GM12878 (cell line): Measurements from ENCODE around the gene KRTAP5-6. TPM values are rescaled to one million over a fixed set of nuclear protein-coding genes. Genes with fewer than 3 reads are reported as not detected.

Experiments
- EGR1 ChIP-seq, 2 experiments: IDR thresholded peaks; 1 replicate in 1 of 2; 2 replicates in 1 of 2; pipeline ENCODE4 v1.6.1; 2011 to 2012; ENCODE audit warnings: low read depth in 2 of 2, low read length in 2 of 2, borderline replicate concordance in 1 of 2, mild to moderate bottlenecking in 1 of 2, moderate library complexity in 1 of 2
- MEF2B ChIP-seq: fragments of 450-650 bp; IDR thresholded peaks from 2 replicates; pipeline ENCODE4 v1.6.1; 2018; ENCODE audit warnings: mild to moderate bottlenecking, moderate library complexity; ENCODE audit not compliant: partially characterized antibody, poor library complexity, severe bottlenecking
- MYB ChIP-seq: fragments of 150-350 bp; IDR thresholded peaks from 2 replicates; pipeline ENCODE4 v1.6.1; 2014; ENCODE audit warnings: mild to moderate bottlenecking, low read depth, low read length, borderline replicate concordance
- NBN ChIP-seq: fragments of 450-650 bp; IDR thresholded peaks from 2 replicates; pipeline ENCODE4 v1.6.1; 2016
- RB1 ChIP-seq: fragments of 450-650 bp; formaldehyde crosslinking; IDR thresholded peaks from 2 replicates; pipeline ENCODE4 v1.6.1; 2017; ENCODE audit warnings: mild to moderate bottlenecking, borderline replicate concordance
- RUNX3 ChIP-seq: IDR thresholded peaks from 2 replicates; pipeline ENCODE4 v1.6.1; 2012; ENCODE audit warnings: low read length, inconsistent platforms
- SMARCA5 ChIP-seq: fragments of 450-650 bp; IDR thresholded peaks from 2 replicates; pipeline ENCODE4 v1.6.1; 2017; ENCODE audit warnings: mild to moderate bottlenecking
- polyA plus RNA-seq, 11 experiments: library from polyadenylated mRNA; depleted of rRNA in 4 of 11; unstranded in 6 of 11; stranded (reverse) in 5 of 11; fragments of >200 nt; fragmentation: Nextera tagmentation in 4 of 11; fragmentation: Illumina TruSeq in 1 of 11; extraction: Ambion mirVana in 4 of 11; extraction: Trizol in 1 of 11; gene quantifications; 1 replicate in 1 of 11; 2 replicates in 10 of 11; pipeline versions ENCODE4 v1.2.1 to v1.2.3, GENCODE V29; 2011 to 2016; ENCODE audit warnings: inconsistent platforms in 2 of 11, missing spikeins in 2 of 11, low read depth in 1 of 11
- total RNA-seq, 4 experiments: library from RNA; depleted of rRNA in 3 of 4; stranded (reverse); fragments of >200 nt in 3 of 4; fragmentation: Illumina TruSeq in 1 of 4; extraction: Trizol in 1 of 4; gene quantifications; 2 replicates each; pipeline versions ENCODE4 v1.2.1 to v1.2.3, GENCODE V29; 2013 to 2021
- TF ChIP-seq, protein P1 (sequence below): IDR thresholded peaks from 2 replicates; pipeline ENCODE4 v1.6.1; 2012; ENCODE audit warnings: low read length, inconsistent platforms
- TF ChIP-seq, protein P2 (sequence below): fragments of 450-650 bp; formaldehyde crosslinking; IDR thresholded peaks from 2 replicates; pipeline ENCODE4 v1.4.0; 2022; ENCODE audit warnings: mild to moderate bottlenecking, moderate library complexity

The KRTAP5-6 gene
- total and polyA plus RNA-seq, 10 of the 15 experiments (the other 5 are each of a cell fraction or from before 2014, with no cell fraction given), result not detected

DNA sequence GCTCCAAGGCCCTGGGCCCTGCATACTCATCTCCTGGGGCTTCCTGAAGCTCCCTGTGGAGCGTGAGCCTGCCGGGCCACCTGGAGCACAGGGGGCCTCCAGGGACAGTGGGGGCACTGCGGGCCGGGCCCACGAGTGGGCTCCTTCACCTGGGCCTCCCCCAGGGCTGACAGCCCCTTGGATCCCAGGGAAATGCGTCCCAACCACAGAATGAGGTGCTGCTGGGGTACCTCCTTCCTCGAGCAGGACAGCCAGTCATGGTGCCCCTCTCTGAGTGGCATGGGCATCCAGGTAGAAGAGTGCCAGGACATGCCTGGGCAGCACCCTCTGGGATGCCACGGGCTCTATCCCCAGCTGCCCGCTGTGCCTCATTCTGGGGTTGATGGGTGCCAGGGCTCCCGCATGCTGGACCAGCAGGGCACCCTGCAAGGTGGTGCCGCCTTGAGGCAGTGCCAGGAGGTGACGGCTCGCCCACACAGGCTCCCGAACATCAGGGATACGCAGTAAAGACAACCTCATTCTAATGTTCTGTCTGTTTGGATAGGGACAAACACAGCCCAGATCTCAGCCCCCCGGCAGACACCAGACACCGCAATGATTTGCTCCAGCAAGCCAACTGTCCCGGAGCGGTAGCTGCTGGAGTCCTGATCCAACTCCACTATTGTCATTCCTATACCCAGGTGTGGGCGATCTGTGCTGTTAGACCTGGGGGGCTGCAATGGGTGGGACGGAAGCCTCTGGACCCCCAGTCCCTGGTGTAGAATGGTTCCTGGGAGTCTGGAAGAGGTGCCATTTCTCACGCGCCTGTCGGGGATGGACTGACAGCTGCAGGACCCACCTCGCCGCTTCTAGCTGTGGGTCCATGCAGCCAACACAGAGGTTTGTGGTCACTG lies 41.6 kb upstream of the KRTAP5-6 start (continued):
- TF ChIP-seq, protein P1, sequence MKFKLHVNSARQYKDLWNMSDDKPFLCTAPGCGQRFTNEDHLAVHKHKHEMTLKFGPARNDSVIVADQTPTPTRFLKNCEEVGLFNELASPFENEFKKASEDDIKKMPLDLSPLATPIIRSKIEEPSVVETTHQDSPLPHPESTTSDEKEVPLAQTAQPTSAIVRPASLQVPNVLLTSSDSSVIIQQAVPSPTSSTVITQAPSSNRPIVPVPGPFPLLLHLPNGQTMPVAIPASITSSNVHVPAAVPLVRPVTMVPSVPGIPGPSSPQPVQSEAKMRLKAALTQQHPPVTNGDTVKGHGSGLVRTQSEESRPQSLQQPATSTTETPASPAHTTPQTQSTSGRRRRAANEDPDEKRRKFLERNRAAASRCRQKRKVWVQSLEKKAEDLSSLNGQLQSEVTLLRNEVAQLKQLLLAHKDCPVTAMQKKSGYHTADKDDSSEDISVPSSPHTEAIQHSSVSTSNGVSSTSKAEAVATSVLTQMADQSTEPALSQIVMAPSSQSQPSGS, result no peak
- TF ChIP-seq EGR1 (IDR thresholded peaks at IDR 0.05; ENCODE audit: borderline replicate concordance in 1 of 2, low read depth in 2 of 2, low read length in 2 of 2) (no peak), SMARCA5 (no peak), MEF2B (no peak), RUNX3 (no peak), RB1 (no peak), NBN (no peak), MYB (no peak)
- TF ChIP-seq, protein P2, sequence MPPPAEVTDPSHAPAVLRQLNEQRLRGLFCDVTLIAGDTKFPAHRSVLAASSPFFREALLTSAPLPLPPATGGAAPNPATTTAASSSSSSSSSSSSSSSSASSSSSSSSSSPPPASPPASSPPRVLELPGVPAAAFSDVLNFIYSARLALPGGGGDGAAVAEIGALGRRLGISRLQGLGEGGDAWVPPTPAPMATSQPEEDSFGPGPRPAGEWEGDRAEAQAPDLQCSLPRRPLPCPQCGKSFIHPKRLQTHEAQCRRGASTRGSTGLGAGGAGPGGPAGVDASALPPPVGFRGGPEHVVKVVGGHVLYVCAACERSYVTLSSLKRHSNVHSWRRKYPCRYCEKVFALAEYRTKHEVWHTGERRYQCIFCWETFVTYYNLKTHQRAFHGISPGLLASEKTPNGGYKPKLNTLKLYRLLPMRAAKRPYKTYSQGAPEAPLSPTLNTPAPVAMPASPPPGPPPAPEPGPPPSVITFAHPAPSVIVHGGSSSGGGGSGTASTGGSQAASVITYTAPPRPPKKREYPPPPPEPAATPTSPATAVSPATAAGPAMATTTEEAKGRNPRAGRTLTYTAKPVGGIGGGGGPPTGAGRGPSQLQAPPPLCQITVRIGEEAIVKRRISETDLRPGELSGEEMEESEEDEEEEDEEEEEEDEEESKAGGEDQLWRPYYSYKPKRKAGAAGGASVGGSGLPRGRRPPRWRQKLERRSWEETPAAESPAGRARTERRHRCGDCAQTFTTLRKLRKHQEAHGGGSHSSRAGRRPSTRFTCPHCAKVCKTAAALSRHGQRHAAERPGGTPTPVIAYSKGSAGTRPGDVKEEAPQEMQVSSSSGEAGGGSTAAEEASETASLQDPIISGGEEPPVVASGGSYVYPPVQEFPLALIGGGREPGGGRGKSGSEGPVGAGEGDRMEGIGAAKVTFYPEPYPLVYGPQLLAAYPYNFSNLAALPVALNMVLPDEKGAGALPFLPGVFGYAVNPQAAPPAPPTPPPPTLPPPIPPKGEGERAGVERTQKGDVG (CRISPR knock-in tag), result no peak
